HepG2 (cell line): Measurements from ENCODE around the gene BAG5. TPM values are rescaled to one million over a fixed set of nuclear protein-coding genes. Genes with fewer than 3 reads are reported as not detected.

Experiments used
- AKAP8 ChIP-seq: sonication (generic); formaldehyde crosslinking; IDR thresholded peaks from 2 replicates; pipeline ENCODE4 v1.5.1; 2020; ENCODE audit warnings: mild to moderate bottlenecking, missing genetic modification reagents
- BHLHE40 ChIP-seq: IDR thresholded peaks from 2 replicates; pipeline ENCODE4 v1.6.1; 2011; ENCODE audit warnings: low read length, improper control_type of control experiment
- ERF ChIP-seq: IDR thresholded peaks from 2 replicates; pipeline ENCODE4 v1.6.1; 2018; ENCODE audit warnings: missing biosample characterization, missing genetic modification reagents
- GABPB1 ChIP-seq: IDR thresholded peaks from 2 replicates; pipeline ENCODE4 v1.6.1; 2016; ENCODE audit warnings: mild to moderate bottlenecking, missing genetic modification reagents, moderate library complexity, missing compliant biosample characterization
- IKZF5 ChIP-seq: IDR thresholded peaks from 2 replicates; pipeline ENCODE4 v1.6.1; 2018; ENCODE audit warnings: missing genetic modification reagents, mild to moderate bottlenecking, missing compliant biosample characterization
- MXI1 ChIP-seq: IDR thresholded peaks from 3 replicates; pipeline ENCODE4 v1.6.1; 2012; ENCODE audit warnings: low read depth, low read length, inconsistent platforms, borderline replicate concordance
- MYC ChIP-seq: sonication (generic); formaldehyde crosslinking; IDR thresholded peaks from 2 replicates; pipeline ENCODE4 v1.9.0; 2021; ENCODE audit warnings: missing genetic modification reagents, borderline replicate concordance
- RNF2 ChIP-seq: fragments of 450-650 bp; conservative IDR thresholded peaks from 2 replicates; pipeline ENCODE4 v1.6.1; 2016; ENCODE audit warnings: low read depth
- RXRA ChIP-seq: sonication (generic); formaldehyde crosslinking; IDR thresholded peaks from 2 replicates; pipeline ENCODE4 v1.5.1; 2020; ENCODE audit warnings: missing genetic modification reagents
- SALL1 ChIP-seq: sonication (generic); formaldehyde crosslinking; IDR thresholded peaks from 2 replicates; pipeline ENCODE4 v1.8.0; 2022; ENCODE audit warnings: mild to moderate bottlenecking, missing genetic modification reagents
- SOX5 ChIP-seq: IDR thresholded peaks from 2 replicates; pipeline ENCODE4 v1.6.1; 2016; ENCODE audit warnings: borderline replicate concordance
- TOPORS ChIP-seq: sonication (generic); formaldehyde crosslinking; IDR thresholded peaks from 2 replicates; pipeline ENCODE4 v1.8.0; 2023; ENCODE audit warnings: mild to moderate bottlenecking, missing genetic modification reagents
- ZFP36L1 ChIP-seq: sonication (generic); formaldehyde crosslinking; IDR thresholded peaks from 2 replicates; pipeline ENCODE4 v1.8.0; 2022; ENCODE audit warnings: mild to moderate bottlenecking, missing genetic modification reagents, moderate library complexity
- ZFX ChIP-seq: sonication (generic); formaldehyde crosslinking; IDR thresholded peaks from 2 replicates; pipeline ENCODE4 v1.4.0; 2020; ENCODE audit warnings: mild to moderate bottlenecking, low read depth, missing genetic modification reagents, moderate library complexity
- ZFY ChIP-seq: sonication (generic); formaldehyde crosslinking; IDR thresholded peaks from 2 replicates; pipeline ENCODE4 v1.4.0; 2020; ENCODE audit warnings: missing genetic modification reagents
- ZIK1 ChIP-seq: sonication (generic); formaldehyde crosslinking; IDR thresholded peaks from 2 replicates; pipeline ENCODE4 v1.5.0; 2020; ENCODE audit warnings: mild to moderate bottlenecking, low read depth, missing genetic modification reagents, borderline replicate concordance
- ZNF468 ChIP-seq: sonication (generic); formaldehyde crosslinking; IDR thresholded peaks from 2 replicates; pipeline ENCODE4 v1.8.0; 2022; ENCODE audit warnings: mild to moderate bottlenecking, moderate library complexity, missing genetic modification reagents
- ZSCAN21 ChIP-seq: sonication (generic); formaldehyde crosslinking; IDR thresholded peaks from 2 replicates; pipeline ENCODE4 v1.8.0; 2022; ENCODE audit warnings: mild to moderate bottlenecking, missing genetic modification reagents, moderate library complexity, borderline replicate concordance
- polyA plus RNA-seq, 8 experiments: library from polyadenylated mRNA; depleted of rRNA in 3 of 8; stranded (reverse) in 7 of 8; unstranded in 1 of 8; fragments of >200 nt; fragmentation: Illumina TruSeq in 4 of 8; extraction: Trizol in 4 of 8; gene quantifications; 2 replicates each; pipeline versions ENCODE4 v1.2.1 to v1.2.3, GENCODE V29; 2011 to 2016; ENCODE audit warnings: low read depth in 4 of 8, missing spikeins in 1 of 8, mixed read lengths in 1 of 8; ENCODE audit not compliant: insufficient read depth in 1 of 8
- total RNA-seq, 5 experiments: library from RNA; depleted of rRNA; stranded (reverse); fragments of >200 nt; fragmentation: Illumina TruSeq; extraction: Trizol; gene quantifications; 2 replicates each; pipeline ENCODE4 v1.2.3, GENCODE V29; 2016; ENCODE audit warnings: low read depth in 1 of 5
- TF ChIP-seq, protein P1 (sequence below): sonication (generic); formaldehyde crosslinking; IDR thresholded peaks from 2 replicates; pipeline ENCODE4 v1.5.0; 2020; ENCODE audit warnings: mild to moderate bottlenecking, missing genetic modification reagents, borderline replicate concordance
- TF ChIP-seq, protein P2 (sequence below), 2 experiments: sonication (generic) in 1 of 2; formaldehyde crosslinking in 1 of 2; IDR thresholded peaks; 2 replicates each; pipeline versions ENCODE4 v1.5.1 to v1.6.1; 2011 to 2020; ENCODE audit warnings: borderline replicate concordance in 1 of 2, low read depth in 1 of 2, low read length in 1 of 2, mild to moderate bottlenecking in 1 of 2, missing genetic modification reagents in 1 of 2, moderate library complexity in 1 of 2
- TF ChIP-seq, protein P3 (sequence below): sonication (generic); formaldehyde crosslinking; IDR thresholded peaks from 2 replicates; pipeline ENCODE4 v1.8.1; 2023; ENCODE audit warnings: mild to moderate bottlenecking, missing genetic modification reagents

BAG5 gene
- total and polyA plus RNA-seq, 2 of the 13 experiments (the other 11 are each of a cell fraction or from before 2014, with no cell fraction given): 3.5 to 21.0 TPM

DNA sequence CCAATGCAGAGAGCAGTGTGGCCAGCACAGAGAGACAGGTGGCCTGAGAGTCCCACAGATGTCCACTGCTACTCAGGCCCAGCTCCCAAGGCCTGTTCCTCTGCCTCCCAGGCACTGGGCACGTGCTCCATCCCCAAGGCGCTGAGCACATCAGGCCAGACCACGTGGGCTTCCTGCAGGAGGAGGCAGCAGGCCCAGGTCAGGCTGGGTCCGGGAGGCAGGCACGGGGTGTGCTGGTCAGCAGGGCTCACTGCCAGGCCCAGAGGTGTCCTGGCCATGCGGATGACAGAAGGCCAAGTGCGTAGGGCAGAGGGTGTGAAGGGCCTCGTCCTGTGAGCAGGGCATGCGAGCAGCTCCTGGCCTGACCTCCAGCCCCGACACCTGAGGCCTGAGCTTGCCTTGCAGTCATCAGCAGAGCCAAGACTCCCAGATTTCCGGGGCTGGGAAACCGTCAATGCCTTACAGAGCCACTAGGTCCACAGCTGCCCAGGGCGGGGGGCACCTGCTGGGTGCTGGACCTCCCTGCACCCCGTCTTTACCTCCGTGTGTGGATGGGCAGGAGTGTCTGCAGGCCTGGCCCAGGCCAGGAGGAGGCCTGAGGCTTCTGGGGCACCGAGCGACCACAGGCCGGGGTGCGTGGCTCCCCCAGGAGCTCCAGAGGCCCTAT is 18.6 kb downstream of the BAG5 start (continued):
- TF ChIP-seq, protein P1, sequence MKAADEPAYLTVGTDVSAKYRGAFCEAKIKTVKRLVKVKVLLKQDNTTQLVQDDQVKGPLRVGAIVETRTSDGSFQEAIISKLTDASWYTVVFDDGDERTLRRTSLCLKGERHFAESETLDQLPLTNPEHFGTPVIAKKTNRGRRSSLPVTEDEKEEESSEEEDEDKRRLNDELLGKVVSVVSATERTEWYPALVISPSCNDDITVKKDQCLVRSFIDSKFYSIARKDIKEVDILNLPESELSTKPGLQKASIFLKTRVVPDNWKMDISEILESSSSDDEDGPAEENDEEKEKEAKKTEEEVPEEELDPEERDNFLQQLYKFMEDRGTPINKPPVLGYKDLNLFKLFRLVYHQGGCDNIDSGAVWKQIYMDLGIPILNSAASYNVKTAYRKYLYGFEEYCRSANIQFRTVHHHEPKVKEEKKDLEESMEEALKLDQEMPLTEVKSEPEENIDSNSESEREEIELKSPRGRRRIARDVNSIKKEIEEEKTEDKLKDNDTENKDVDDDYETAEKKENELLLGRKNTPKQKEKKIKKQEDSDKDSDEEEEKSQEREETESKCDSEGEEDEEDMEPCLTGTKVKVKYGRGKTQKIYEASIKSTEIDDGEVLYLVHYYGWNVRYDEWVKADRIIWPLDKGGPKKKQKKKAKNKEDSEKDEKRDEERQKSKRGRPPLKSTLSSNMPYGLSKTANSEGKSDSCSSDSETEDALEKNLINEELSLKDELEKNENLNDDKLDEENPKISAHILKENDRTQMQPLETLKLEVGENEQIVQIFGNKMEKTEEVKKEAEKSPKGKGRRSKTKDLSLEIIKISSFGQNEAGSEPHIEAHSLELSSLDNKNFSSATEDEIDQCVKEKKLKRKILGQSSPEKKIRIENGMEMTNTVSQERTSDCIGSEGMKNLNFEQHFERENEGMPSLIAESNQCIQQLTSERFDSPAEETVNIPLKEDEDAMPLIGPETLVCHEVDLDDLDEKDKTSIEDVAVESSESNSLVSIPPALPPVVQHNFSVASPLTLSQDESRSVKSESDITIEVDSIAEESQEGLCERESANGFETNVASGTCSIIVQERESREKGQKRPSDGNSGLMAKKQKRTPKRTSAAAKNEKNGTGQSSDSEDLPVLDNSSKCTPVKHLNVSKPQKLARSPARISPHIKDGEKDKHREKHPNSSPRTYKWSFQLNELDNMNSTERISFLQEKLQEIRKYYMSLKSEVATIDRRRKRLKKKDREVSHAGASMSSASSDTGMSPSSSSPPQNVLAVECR (CRISPR knock-in tag): peak; percentile 15; the same call in 1 of the 2 replicates
- TF ChIP-seq MXI1 (0 out of 3 replicates have a peak, but pooled peaks have one; percentile 20), IKZF5 (CRISPR knock-in tag) (0 out of 2 replicates have a peak, but pooled peaks have one; percentile 25), ERF (CRISPR knock-in tag) (0 out of 2 replicates have a peak, but pooled peaks have one; percentile 42), SOX5 (CRISPR knock-in tag) (peak; percentile 33; the same call in 1 of the 2 replicates), MYC (CRISPR knock-in tag) (peak; percentile 66; the same call in 1 of the 2 replicates), SALL1 (CRISPR knock-in tag) (peak; percentile 60), BHLHE40 (peak; percentile 53), ZIK1 (CRISPR knock-in tag) (0 out of 2 replicates have a peak, but pooled peaks have one; percentile 47), ZFP36L1 (CRISPR knock-in tag) (0 out of 2 replicates have a peak, but pooled peaks have one; percentile 63), RNF2 (peak; percentile 58; the same call in 1 of the 2 replicates), TOPORS (no peak), ZSCAN21 (CRISPR knock-in tag) (peak; percentile 34; the same call in 1 of the 2 replicates), ZNF468 (CRISPR knock-in tag) (0 out of 2 replicates have a peak, but pooled peaks have one; percentile 33), ZFY (CRISPR knock-in tag) (peak; percentile 80), AKAP8 (CRISPR knock-in tag) (0 out of 2 replicates have a peak, but pooled peaks have one; percentile 24), ZFX (CRISPR knock-in tag) (peak; percentile 81), GABPB1 (CRISPR knock-in tag) (peak; percentile 43; the same call in 1 of the 2 replicates), RXRA (CRISPR knock-in tag) (no peak)
- TF ChIP-seq, protein P2, sequence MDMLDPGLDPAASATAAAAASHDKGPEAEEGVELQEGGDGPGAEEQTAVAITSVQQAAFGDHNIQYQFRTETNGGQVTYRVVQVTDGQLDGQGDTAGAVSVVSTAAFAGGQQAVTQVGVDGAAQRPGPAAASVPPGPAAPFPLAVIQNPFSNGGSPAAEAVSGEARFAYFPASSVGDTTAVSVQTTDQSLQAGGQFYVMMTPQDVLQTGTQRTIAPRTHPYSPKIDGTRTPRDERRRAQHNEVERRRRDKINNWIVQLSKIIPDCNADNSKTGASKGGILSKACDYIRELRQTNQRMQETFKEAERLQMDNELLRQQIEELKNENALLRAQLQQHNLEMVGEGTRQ (IDR thresholded peaks at IDR 0.05; ENCODE audit: low read depth, low read length): peak; percentile 59
- TF ChIP-seq, protein P2 (CRISPR knock-in tag; IDR thresholded peaks at IDR 0.05; ENCODE audit: borderline replicate concordance): no peak
- TF ChIP-seq, protein P3, sequence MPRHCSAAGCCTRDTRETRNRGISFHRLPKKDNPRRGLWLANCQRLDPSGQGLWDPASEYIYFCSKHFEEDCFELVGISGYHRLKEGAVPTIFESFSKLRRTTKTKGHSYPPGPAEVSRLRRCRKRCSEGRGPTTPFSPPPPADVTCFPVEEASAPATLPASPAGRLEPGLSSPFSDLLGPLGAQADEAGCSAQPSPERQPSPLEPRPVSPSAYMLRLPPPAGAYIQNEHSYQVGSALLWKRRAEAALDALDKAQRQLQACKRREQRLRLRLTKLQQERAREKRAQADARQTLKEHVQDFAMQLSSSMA (CRISPR knock-in tag): no peak
